NCI-H510A (cell line): ENCODE results near the gene GNA14.
"Not testable (repeated sequence)": the region's sequence is repeated elsewhere in the genome, so short reads cannot be mapped to it uniquely, and the experiment has no call there.

ENCODE experiments used
- DNase-seq: peaks from one replicate; lab custom pipeline; 2025; lab: John Stamatoyannopoulos, UW

The GNA14 gene

DNA sequence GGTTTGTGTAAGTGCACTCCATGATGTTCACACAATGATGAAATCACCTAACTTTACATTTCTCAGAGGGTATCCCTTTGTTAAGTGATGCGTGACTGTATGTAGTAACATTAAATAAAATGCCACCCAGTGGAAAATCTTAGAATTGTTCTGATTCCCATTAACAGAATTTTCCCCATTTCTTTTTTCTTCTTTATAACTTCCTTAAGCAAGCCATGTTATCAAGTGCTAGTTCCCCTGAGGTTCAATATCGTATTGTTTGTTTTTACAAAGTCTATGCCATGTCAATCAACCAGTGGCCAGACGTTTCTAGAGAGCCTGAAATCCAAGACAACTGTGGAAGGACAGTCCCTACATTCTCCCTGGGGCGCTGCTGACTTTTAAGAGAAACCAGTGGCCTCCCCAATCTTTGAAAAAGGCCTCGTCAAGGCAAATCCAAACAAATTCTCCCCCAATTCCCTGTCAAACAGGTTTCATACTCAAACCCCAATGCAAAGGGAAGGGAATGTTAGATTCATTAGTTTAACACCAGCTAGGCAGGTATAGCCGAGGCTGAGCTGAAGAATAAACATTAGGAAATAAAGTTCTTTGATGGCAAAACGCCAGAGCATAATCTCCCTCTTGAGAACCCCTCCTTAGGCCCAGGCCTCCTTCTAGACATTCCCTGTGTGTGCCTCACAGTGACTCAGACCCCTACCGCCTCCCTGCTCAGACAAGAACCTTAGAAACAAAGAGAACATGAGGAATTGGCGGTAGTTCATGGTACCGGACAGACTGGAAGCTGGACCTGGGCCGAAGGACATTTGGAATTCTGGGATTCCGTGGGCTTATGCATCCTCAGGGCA, 198.7 kb downstream of the GNA14 start:
- no peak for DNase-seq

GRCh38 chr9:77447646-77448045, 200.5 kb downstream of the GNA14 start:
- no peak for DNase-seq

DNA sequence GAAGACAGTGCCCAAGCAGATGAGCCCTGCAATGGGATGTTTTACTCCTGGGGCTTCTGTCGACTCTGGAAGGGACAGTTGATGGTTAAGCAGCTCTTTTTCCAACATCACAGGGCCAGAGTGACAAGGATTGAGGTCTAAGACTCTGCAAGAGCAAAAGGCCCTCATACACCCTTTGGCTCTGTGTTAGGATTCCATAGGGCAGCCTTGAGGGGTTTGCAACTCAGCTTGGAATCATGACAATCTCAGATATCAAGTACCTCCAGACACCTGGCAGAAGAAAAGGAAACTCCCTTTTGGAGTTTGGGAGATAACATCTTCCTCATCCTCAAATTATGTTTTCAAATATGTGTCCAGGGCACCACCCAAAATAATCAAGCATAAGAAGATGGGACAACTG, 205.7 kb downstream of the GNA14 start:
- DNase-seq: no peak

- DNase-seq: not testable (repeated sequence)
Observed at GRCh38 chr9:77441124-77441523, 207.0 kb downstream of the GNA14 start.

DNA sequence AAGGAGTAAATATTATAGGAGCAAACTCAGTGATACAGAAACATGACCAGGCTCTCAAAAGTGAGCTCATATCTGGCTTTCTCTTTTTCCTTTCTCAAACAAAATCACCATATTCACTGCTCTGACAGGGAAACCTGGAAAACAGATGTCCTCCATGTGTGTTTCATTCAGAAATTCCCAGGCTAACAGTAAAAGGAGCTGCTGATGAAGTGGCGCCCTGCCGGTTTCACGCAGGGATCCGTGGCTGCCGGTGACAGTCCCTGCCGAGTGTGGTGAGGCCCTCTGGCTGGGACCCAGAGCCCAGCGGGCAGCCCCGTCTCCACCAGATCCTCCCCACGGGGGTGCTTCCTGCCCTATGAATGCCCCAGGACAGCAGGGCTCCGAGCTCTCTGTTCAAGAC, 208.1 kb downstream of the GNA14 start:
- DNase-seq: no peak

GRCh38 chr9:77438653-77439052, 209.5 kb downstream of the GNA14 start:
- no peak for DNase-seq

GRCh38 chr9:77435688-77436087, 212.4 kb downstream of the GNA14 start:
- no peak for DNase-seq

DNA sequence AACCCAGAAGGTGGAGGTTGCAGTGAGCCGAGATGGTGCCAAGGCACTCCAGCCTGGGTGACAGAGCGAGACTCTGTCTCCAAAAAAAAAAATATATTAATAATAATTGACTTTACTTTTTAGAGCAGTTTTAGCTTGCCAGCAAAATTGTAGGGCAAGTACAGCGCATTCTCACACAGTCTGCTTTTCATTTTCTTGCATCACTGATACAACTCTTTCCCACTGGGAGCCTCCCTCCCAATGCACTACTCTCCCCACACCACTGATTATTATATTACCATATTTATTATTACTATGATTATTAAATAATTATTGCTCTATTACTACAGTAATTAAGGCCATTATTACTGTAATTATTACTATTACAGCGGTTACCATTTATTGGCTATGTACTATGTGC, 212.8 kb downstream of the GNA14 start:
- DNase-seq: no peak

- DNase-seq: peak; percentile 45
Observed at GRCh38 chr9:77433675-77434445, 214.3 kb downstream of the GNA14 start.

GRCh38 chr9:77432053-77432452, 216.1 kb downstream of the GNA14 start:
- no peak for DNase-seq

GRCh38 chr9:77429928-77430327, 218.2 kb downstream of the GNA14 start:
- DNase-seq: no peak

GRCh38 chr9:77427256-77427927, 220.7 kb downstream of the GNA14 start:
- no peak for DNase-seq

DNA sequence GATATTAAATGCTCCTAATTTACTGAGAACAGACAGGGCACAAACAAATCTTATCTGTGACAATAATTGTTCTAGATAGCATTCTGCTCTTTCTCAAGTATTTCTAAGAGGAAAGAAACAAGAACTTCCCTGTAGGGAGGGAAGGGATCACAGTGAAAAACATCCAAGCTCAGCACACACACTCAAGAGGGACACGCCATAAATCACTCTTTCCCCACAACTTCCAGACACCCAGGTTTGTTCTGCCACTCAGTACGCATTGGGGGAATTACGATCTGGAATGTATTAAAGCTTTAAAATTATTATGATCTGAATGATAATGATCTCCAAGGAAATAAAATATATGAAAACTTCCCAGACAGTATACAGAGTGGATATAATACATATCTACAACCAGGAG, 221.4 kb downstream of the GNA14 start:
- DNase-seq: no peak

GRCh38 chr9:77424993-77425392, 223.1 kb downstream of the GNA14 start:
- DNase-seq: no peak

DNA sequence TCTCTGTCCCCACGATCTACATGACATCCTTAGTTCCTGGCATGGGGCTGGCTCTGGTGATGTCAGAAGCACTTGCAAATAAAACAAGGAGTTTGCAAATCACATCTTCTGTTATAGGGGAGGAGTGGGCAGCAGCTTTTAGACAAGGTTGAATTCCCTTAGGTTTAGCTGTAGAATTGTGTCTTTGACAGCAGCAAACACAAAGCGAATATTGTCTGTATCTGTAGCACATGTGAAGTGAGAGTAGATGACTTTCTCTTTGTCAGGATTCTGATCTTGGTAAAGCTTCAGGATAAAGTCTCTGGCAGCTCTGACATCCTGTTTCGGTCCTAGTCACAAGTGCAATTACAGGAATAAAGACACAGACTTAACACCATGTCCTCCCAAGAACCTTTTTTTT, 224.3 kb downstream of the GNA14 start:
- DNase-seq: no peak

DNA sequence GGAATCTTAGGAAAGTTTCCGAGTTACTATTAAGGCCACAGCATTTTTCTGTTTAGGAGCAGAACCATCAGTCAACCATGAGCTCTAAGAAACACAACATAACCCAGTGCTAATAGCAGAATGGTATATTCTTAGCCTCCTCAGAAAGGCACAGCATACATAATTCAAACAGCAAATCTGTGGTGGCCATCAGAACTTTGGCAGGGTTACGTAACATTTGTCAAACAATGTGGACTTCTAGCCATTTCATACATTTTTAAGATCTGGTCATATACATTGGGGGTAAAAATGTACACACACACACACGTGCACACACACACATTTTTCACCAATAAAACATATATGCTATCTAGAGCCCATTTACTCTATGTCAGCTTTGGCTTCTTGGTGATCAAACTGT, 225.2 kb downstream of the GNA14 start:
- DNase-seq: no peak

DNA sequence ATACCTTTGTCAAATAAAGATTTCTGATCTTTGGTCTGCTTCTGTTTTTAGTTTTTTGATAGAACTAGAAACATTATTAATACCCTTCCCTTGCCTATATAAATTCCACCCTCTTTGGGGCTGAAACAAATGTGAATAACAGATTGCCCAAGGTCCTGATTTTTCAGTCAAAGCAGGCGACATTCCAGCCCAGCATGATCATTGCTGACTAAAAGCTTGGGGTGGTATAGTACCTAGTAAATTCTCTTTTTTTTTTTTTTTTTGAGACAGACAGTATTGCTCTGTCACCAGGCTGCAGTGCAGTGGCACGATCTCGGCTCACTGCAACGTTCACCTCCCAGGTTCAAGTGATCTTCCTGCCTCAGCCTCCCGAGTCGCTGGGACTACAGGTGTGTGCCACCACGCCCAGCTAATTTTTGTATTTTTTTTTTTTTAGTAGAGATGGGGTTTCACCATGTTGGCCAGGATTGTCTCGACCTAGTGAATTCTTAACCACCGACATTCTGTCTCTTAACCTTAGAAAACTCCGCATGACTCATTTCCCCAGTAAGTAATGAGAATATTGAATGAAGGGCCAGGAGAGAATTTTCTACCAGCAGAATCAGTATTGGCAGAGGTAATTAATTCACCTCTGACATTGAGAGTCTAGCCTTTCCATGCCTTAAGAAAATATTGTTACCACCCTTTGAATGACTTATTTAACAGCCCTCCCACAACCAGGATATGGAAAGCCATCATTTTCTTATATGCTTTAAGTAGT, 226.4 kb downstream of the GNA14 start:
- DNase-seq: no peak

- DNase-seq: no peak
Observed at GRCh38 chr9:77420641-77421040, 227.5 kb downstream of the GNA14 start.

GRCh38 chr9:77418226-77418625, 229.9 kb downstream of the GNA14 start:
- no peak for DNase-seq

GRCh38 chr9:77417566-77417965, 230.6 kb downstream of the GNA14 start:
- DNase-seq: no peak

- DNase-seq: not testable (repeated sequence)
Observed at GRCh38 chr9:77408521-77408920, 239.6 kb downstream of the GNA14 start.

DNA sequence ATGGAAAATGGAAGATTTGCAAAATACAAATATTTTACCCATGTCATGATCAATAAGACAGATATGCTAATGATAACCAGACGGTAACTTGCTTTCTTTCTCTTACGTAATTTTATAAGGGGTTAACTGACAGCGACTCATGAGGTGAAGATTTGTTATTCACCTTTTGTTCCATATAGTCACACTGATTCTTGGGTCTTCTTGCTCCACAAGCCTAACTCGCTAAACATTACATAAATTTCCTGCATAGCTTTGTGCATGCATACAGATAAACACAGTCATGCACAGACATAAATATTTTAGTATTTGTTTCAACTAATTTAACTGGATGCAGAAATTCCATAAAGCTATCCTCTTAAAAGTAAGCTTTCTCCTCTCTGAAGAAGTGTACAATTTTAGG, 244.9 kb downstream of the GNA14 start:
- DNase-seq: no peak
